SU-DHL-6 (cell line): Measurements from ENCODE around the gene BCL3.
"Not testable (repeated sequence)": the region's sequence is repeated elsewhere in the genome, so short reads cannot be mapped to it uniquely, and the experiment has no call there.

Experiments
- H2AFZ ChIP-seq: fragments of 200-600 bp; sonication (generic); 2 replicates; pipeline ENCODE4 v1.6.1; 2014; ENCODE audit warnings: low read depth, mild to moderate bottlenecking, moderate library complexity, mixed read lengths, antibody characterized with exemption, low read length; ENCODE audit not compliant: severe bottlenecking
- H3F3A ChIP-seq: fragments of 200-600 bp; shearing (Covaris generic); 2 replicates; pipeline ENCODE4 v1.6.0; 2016; ENCODE audit warnings: antibody characterized with exemption, mild to moderate bottlenecking; ENCODE audit not compliant: insufficient read depth
- H3K27ac ChIP-seq: fragments of 200-600 bp; sonication (generic); 2 replicates; pipeline ENCODE4 v1.5.1; 2016; ENCODE audit warnings: low read depth, mild to moderate bottlenecking, low read length, moderate library complexity, mixed read lengths
- H3K27me3 ChIP-seq: fragments of 200-600 bp; sonication (generic), shearing (Covaris generic); 2 replicates; pipeline ENCODE4 v1.6.0; 2014; ENCODE audit warnings: mild to moderate bottlenecking, low read length
- H3K36me3 ChIP-seq: fragments of 200-600 bp; sonication (generic); 2 replicates; pipeline ENCODE4 v1.6.1; 2014; ENCODE audit warnings: mild to moderate bottlenecking, low read length, mixed read lengths
- H3K4me2 ChIP-seq: fragments of 300-600, 200-600 bp; shearing (Covaris generic), sonication (generic); 2 replicates; pipeline ENCODE4 v1.6.0; 2014; ENCODE audit warnings: low read length, low read depth, mild to moderate bottlenecking; ENCODE audit not compliant: poor library complexity, severe bottlenecking
- H3K4me3 ChIP-seq: fragments of 200-600 bp; sonication (generic); 2 replicates; pipeline ENCODE4 v1.5.1; 2014; ENCODE audit warnings: antibody characterized with exemption, low read length, mild to moderate bottlenecking, mixed read lengths; ENCODE audit not compliant: insufficient read depth, poor library complexity, severe bottlenecking
- H3K79me2 ChIP-seq: fragments of 200-600 bp; sonication (generic); 2 replicates; pipeline ENCODE4 v1.6.1; 2014; ENCODE audit warnings: mild to moderate bottlenecking, low read length, moderate library complexity; ENCODE audit not compliant: insufficient read depth
- H3K9ac ChIP-seq: fragments of 200-600 bp; sonication (generic); 2 replicates; pipeline ENCODE4 v1.7.0; 2014; ENCODE audit warnings: mild to moderate bottlenecking, low read length
- H3K9me2 ChIP-seq: fragments of 200-600 bp; sonication (generic); replicated peaks from 2 replicates; pipeline ENCODE4 v1.6.1; 2014; ENCODE audit warnings: low read length; ENCODE audit not compliant: insufficient read depth
- H3K9me3 ChIP-seq: fragments of 200-600 bp; sonication (generic); 2 replicates; pipeline ENCODE4 v1.6.1; 2014; ENCODE audit warnings: low read length, mixed read lengths; ENCODE audit not compliant: insufficient read depth
- H4K20me1 ChIP-seq: fragments of 200-600 bp; sonication (generic); 2 replicates; pipeline ENCODE4 v1.6.1; 2014; ENCODE audit warnings: low read depth, mild to moderate bottlenecking, antibody characterized with exemption, low read length, moderate library complexity, mixed read lengths
- CTCF ChIP-seq: fragments of 200-600 bp; sonication (generic); IDR thresholded peaks from one replicate; pipeline ENCODE4 v1.5.1; 2017; ENCODE audit warnings: antibody characterized with exemption, mild to moderate bottlenecking, low read length, moderate library complexity; ENCODE audit not compliant: insufficient read depth, poor library complexity, severe bottlenecking
- EZH2phosphoT487 ChIP-seq: fragments of 200-600 bp; sonication (generic), shearing (Covaris generic); conservative IDR thresholded peaks from 2 replicates; pipeline ENCODE4 v1.6.1; 2018; ENCODE audit warnings: mild to moderate bottlenecking, antibody characterized with exemption, low read length, moderate library complexity, mixed read lengths

The BCL3 gene

GRCh38 chr19:44719262-44719701 lies 29.2 kb upstream of the BCL3 start:
- Histone ChIP-seq H3K27ac (no peak overlapping the region), H3K79me2 (no peaks in the 10 kb centered on the region), H3K9me2 (no peaks in the 10 kb centered on the region), H3K9ac (no peak overlapping the region), H3K4me3 (no peak overlapping the region), H4K20me1 (no peaks in the 10 kb centered on the region), H2AFZ (no peak overlapping the region), H3K4me2 (no peak overlapping the region), H3F3A (no peaks in the 10 kb centered on the region), H3K9me3 (peaks cover 7% of the 10 kb centered on the region; the same call in 1 of the 2 replicates), H3K36me3 (no peaks in the 10 kb centered on the region), H3K27me3 (no peaks in the 10 kb centered on the region)
- TF ChIP-seq CTCF (no peak), EZH2phosphoT487 (no peak)

- H3K27ac ChIP-seq, H3K9ac ChIP-seq, H3K4me2 ChIP-seq, H3K27me3 ChIP-seq, H3K36me3 ChIP-seq, H3K4me3 ChIP-seq, H3K9me2 ChIP-seq, H2AFZ ChIP-seq, H3K9me3 ChIP-seq, H3K79me2 ChIP-seq, H3F3A ChIP-seq, H4K20me1 ChIP-seq: not testable (repeated sequence)
These were observed 28.1 kb upstream of the BCL3 start for GRCh38 chr19:44720396-44720795.

- H2AFZ ChIP-seq: no peak overlapping the region
- H3K36me3 ChIP-seq: no peaks in the 10 kb centered on the region
- H3K79me2 ChIP-seq: no peaks in the 10 kb centered on the region
- H4K20me1 ChIP-seq: no peaks in the 10 kb centered on the region
- no peaks in the 10 kb centered on the region for H3K27me3 ChIP-seq
- H3K9me2 ChIP-seq: no peaks in the 10 kb centered on the region
- H3K9me3 ChIP-seq: no peaks in the 10 kb centered on the region
- no peaks in the 10 kb centered on the region for H3F3A ChIP-seq
- H3K27ac ChIP-seq: no peak overlapping the region
- H3K4me2 ChIP-seq: no peak overlapping the region
- TF ChIP-seq CTCF (no peak), EZH2phosphoT487 (no peak)
- H3K4me3 ChIP-seq: no peak overlapping the region
- no peak overlapping the region for H3K9ac ChIP-seq
These were observed 27.6 kb upstream of the BCL3 start for GRCh38 chr19:44720945-44721344.

GRCh38 chr19:44721369-44721768 lies 27.1 kb upstream of the BCL3 start:
- H3K4me2 ChIP-seq, H4K20me1 ChIP-seq, H3K4me3 ChIP-seq, H3K27me3 ChIP-seq, H3K79me2 ChIP-seq, H3K9me3 ChIP-seq, H3K27ac ChIP-seq, H2AFZ ChIP-seq, H3K9ac ChIP-seq, H3F3A ChIP-seq, H3K36me3 ChIP-seq, H3K9me2 ChIP-seq: not testable (repeated sequence)
